GM11168 (cell line): Measurements from ENCODE around the gene RND2.

Source experiments
- in situ Hi-C: fragments of 300-500 bp; cut with MboI; formaldehyde crosslinking; loops from one replicate; pipeline ENCODE4 v1.12.0; 2022; ENCODE audit warnings: low sequenced_read_pairs; ENCODE audit not compliant: unreplicated experiment

Gene RND2

DNA sequence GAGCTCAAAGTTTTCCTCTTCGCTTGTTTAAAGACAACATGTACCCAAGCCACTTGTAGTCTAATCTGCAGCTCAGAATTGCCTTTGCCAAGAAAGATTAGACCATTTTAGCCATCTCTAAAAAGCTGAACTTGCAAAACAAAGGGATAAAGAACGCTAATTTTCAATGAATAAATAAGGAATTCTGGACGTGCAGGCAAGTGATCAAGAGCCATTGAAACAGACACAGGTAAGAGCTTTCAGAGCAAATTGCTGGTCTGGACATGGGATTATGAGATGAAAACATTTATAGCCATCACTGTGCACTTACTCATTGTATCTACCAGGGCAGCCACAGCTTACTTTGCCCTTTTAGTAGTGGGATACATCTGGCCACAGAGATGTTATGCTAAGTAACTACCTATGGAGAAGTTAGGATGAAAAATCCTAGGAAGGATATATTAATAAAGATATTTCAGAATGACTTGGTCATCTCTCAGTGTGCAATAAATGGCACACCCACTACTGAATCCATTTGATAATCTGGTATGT lies 44.4 kb downstream of the RND2 start:
- in situ Hi-C loops = no loop called here

DNA sequence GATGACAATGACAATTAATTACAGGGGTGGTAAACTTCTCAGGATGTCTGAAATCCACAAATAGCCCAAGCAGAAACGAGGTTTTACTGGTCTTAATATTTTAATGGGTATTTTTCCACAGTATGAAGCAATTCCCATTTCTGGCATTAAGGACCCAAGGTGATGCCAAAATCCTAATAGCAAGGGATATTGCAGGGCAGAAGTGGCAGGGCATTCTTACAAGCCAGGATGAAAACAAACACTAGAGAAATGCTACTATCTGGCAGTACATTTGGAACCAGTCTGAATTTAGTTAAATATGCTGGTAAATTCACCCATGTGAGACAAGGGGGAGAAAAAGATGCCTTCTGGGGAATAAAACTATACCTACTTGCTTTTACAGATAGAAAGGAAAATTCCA lies 45.2 kb downstream of the RND2 start:
- in situ Hi-C loops = no loop called here

DNA sequence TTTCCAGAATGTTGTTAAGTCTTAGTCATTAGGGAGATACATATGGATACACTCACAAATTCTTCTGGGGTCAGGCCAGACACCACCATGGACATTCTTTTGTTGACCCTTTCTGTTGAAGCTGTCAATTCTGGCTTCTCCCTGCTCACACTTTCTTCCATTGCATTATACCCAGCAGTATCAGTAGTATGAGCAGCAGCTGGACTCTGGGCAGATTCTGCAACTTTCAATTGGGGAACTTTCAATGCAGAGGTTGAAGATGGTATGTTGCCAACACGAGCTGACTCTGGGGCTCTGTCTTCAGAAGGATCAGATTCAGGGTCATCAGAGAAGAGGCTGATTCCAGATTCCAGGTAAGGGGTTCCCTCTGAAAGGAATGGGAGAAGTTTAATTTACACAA lies 45.8 kb downstream of the RND2 start:
- in situ Hi-C loops = no loop called here

DNA sequence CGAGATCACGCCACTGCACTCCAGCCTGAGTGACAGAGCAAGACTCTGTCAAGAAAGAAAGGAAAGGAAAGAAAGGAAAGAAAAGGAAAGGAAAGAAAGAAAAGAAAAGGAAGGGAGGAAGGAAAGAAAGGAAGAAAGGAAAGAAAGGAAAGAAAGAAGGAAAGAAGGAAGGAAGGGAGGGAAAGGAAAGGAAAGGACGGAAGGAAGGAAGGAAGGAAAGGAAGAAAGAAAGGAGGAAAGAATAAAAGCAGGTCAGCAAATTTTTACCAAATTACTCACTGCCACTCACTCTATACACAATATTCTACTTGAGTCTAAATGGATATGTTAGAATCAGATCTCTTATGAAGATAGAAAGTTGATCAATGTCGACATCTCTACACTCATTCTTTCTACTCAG lies 49.8 kb downstream of the RND2 start:
- in situ Hi-C loops = no loop called here

DNA sequence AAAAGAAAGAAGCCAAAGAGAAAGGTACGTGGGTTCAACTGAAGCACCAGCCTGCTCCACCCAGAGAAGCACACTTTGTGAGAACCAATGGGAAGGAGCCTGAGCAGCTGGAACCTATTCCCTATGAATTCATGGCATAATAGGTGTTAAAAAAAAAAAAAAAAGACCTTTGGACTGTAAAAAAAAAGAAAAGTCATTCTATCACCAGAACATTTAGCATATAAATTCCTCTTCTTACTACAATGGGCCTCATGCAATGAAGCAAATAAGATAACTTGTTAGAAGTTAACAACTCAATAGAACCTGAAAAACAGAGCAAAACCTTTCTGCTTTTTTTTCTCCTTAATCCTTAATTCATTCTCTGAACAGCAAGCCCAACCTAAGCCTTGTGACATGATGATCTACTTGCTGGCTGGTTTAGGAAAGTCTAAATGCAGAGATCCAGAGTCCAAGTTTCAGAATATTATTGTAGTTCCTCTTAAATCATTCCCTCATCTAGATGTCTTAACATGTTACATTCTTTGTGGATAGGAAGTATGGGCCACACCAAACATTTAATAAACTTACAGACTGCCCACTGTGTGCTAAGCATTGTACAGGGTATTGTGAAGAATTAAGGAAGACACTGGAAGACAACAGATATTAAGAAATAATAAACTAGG lies 54.7 kb downstream of the RND2 start:
- in situ Hi-C loops = no loop called here
